SK-N-SH (cell line): ENCODE results near the gene DNAH14. TPM values are rescaled to one million over a fixed set of nuclear protein-coding genes. Genes with fewer than 3 reads are reported as not detected.

ENCODE experiments used
- CTCF ChIA-PET: fragments of 300-600, 350-600 bp; formaldehyde crosslinking; extraction: SDS; loops from one replicate; lab custom pipeline; 2021; lab: Yijun Ruan, JAX
- POLR2A ChIA-PET: fragments of 350-600 bp; sonication (Branson Sonifier 250); formaldehyde crosslinking; extraction: SDS; loops from one replicate; lab custom pipeline; 2020; ENCODE audit warnings: antibody characterized with exemption, inconsistent platforms; lab: Yijun Ruan, JAX
- DNase-seq: peaks from one replicate; pipeline ENCODE4 v3.0.0; 2012
- H2AFZ ChIP-seq: fragments of 200-600 bp; sonication (generic); 2 replicates; pipeline ENCODE4 v1.8.1; 2016; ENCODE audit warnings: antibody characterized with exemption, mild to moderate bottlenecking, low read depth
- H3F3A ChIP-seq: fragments of 200-600 bp; sonication (generic); replicated peaks from 2 replicates; pipeline ENCODE3; 2016; ENCODE audit warnings: antibody characterized with exemption, mild to moderate bottlenecking; ENCODE audit not compliant: insufficient read depth
- H3K27ac ChIP-seq, 2 experiments: fragments of 200-500 bp in 1 of 2; fragments of 200-600 bp in 1 of 2; sonication (Bioruptor generic) in 1 of 2; sonication (generic), shearing (Covaris generic) in 1 of 2; 2 replicates each; pipeline versions ENCODE4 v1.5.1 to v1.6.1; 2014 to 2016; ENCODE audit warnings: low read depth in 2 of 2, inconsistent platforms in 1 of 2, low read length in 1 of 2, mild to moderate bottlenecking in 1 of 2, mixed read lengths in 1 of 2
- H3K27me3 ChIP-seq: fragments of 200-600 bp; sonication (generic), shearing (Covaris generic); 2 replicates; pipeline ENCODE4 v1.6.1; 2016; ENCODE audit warnings: mixed run types; ENCODE audit not compliant: insufficient read depth
- H3K36me3 ChIP-seq, 2 experiments: fragments of 200-500 bp in 1 of 2; fragments of 200-600 bp in 1 of 2; sonication (Bioruptor generic) in 1 of 2; sonication (generic) in 1 of 2; replicated peaks in 1 of 2; 2 replicates each; pipeline versions ENCODE3 to v1.5.1; 2014 to 2016; ENCODE audit warnings: low read length in 1 of 2, mild to moderate bottlenecking in 1 of 2; ENCODE audit not compliant: insufficient read depth in 2 of 2, control insufficient read depth in 1 of 2
- H3K4me1 ChIP-seq, 2 experiments: fragments of 200-500 bp in 1 of 2; fragments of 200-600 bp in 1 of 2; sonication (Bioruptor generic) in 1 of 2; sonication (generic), shearing (Covaris generic) in 1 of 2; 2 replicates each; pipeline versions ENCODE4 v1.5.1 to v1.6.1; 2014 to 2016; ENCODE audit warnings: low read depth in 1 of 2, low read length in 1 of 2, mixed run types in 1 of 2; ENCODE audit not compliant: insufficient read depth in 2 of 2, control insufficient read depth in 1 of 2
- H3K4me2 ChIP-seq: fragments of 200-600 bp; sonication (generic), shearing (Covaris generic); 2 replicates; pipeline ENCODE4 v1.6.1; 2017; ENCODE audit warnings: mixed run types
- H3K4me3 ChIP-seq, 2 experiments: fragments of 200-500 bp in 1 of 2; fragments of 200-600 bp in 1 of 2; sonication (Bioruptor generic) in 1 of 2; sonication (generic), shearing (Covaris generic) in 1 of 2; 2 replicates each; pipeline versions ENCODE4 v1.5.1 to v1.8.1; 2014 to 2016; ENCODE audit warnings: low read depth in 2 of 2, inconsistent platforms in 1 of 2, low read length in 1 of 2, mild to moderate bottlenecking in 1 of 2, mixed read lengths in 1 of 2, moderate library complexity in 1 of 2
- H3K79me2 ChIP-seq: fragments of 200-600 bp; sonication (generic); 2 replicates; pipeline ENCODE4 v1.8.1; 2017; ENCODE audit warnings: mild to moderate bottlenecking; ENCODE audit not compliant: insufficient read depth
- H3K9ac ChIP-seq: fragments of 200-600 bp; sonication (generic); 2 replicates; pipeline ENCODE4 v1.6.1; 2017; ENCODE audit warnings: mixed run types
- H3K9me2 ChIP-seq: fragments of 200-600 bp; sonication (generic); 2 replicates; pipeline ENCODE4 v1.6.1; 2017; ENCODE audit warnings: mixed run types
- H3K9me3 ChIP-seq: fragments of 200-600 bp; sonication (generic); 2 replicates; pipeline ENCODE4 v1.6.1; 2017; ENCODE audit warnings: mixed run types, mild to moderate bottlenecking, moderate library complexity
- H4K20me1 ChIP-seq: fragments of 200-600 bp; sonication (generic); 2 replicates; pipeline ENCODE4 v1.6.1; 2017; ENCODE audit warnings: mild to moderate bottlenecking, mixed run types; ENCODE audit not compliant: insufficient read depth
- ELF1 ChIP-seq: IDR thresholded peaks from 2 replicates; pipeline ENCODE4 v1.4.0; 2012
- EZH2phosphoT487 ChIP-seq: fragments of 200-600 bp; sonication (generic); IDR thresholded peaks from 2 replicates; pipeline ENCODE4 v1.6.1; 2017; ENCODE audit warnings: low read depth, mixed run types, mild to moderate bottlenecking, antibody characterized with exemption, moderate library complexity, borderline replicate concordance
- FOXJ3 ChIP-seq: sonication (generic); formaldehyde crosslinking; IDR thresholded peaks from 2 replicates; pipeline ENCODE4 v1.5.1; 2020; ENCODE audit warnings: mild to moderate bottlenecking, missing genetic modification reagents
- FOXM1 ChIP-seq: IDR thresholded peaks from 2 replicates; pipeline ENCODE4 v1.4.0; 2012; ENCODE audit warnings: low read depth, mild to moderate bottlenecking
- GABPA ChIP-seq: IDR thresholded peaks from 2 replicates; pipeline ENCODE4 v1.4.0; 2012; ENCODE audit warnings: low read depth, mild to moderate bottlenecking
- GATA2 ChIP-seq: sonication (generic); formaldehyde crosslinking; IDR thresholded peaks from 2 replicates; pipeline ENCODE4 v1.5.0; 2020; ENCODE audit warnings: mild to moderate bottlenecking, missing genetic modification reagents
- IRF3 ChIP-seq: fragments of 150-350 bp; IDR thresholded peaks from 2 replicates; pipeline ENCODE4 v1.6.1; 2016; ENCODE audit warnings: mild to moderate bottlenecking, low read depth, low read length
- MXI1 ChIP-seq: IDR thresholded peaks from 2 replicates; pipeline ENCODE4 v1.6.1; 2012; ENCODE audit warnings: mild to moderate bottlenecking, low read depth, low read length, improper control_type of control experiment
- RAD21 ChIP-seq: IDR thresholded peaks from 2 replicates; pipeline ENCODE4 v1.6.1; 2012; ENCODE audit warnings: mild to moderate bottlenecking, low read length
- RCOR1 ChIP-seq: fragments of 150-350 bp; IDR thresholded peaks from 2 replicates; pipeline ENCODE4 v1.6.1; 2017; ENCODE audit warnings: antibody characterized with exemption, low read length
- REST ChIP-seq: IDR thresholded peaks from 2 replicates; pipeline ENCODE4 v1.6.1; 2012; ENCODE audit warnings: mild to moderate bottlenecking, low read depth, low read length, moderate library complexity
- RFX5 ChIP-seq: IDR thresholded peaks from 2 replicates; pipeline ENCODE4 v1.6.1; 2012; ENCODE audit warnings: mild to moderate bottlenecking, improper control_type of control experiment, low read length
- SIN3A ChIP-seq: IDR thresholded peaks from 2 replicates; pipeline ENCODE4 v1.6.1; 2012; ENCODE audit warnings: low read depth, mild to moderate bottlenecking, low read length, moderate library complexity, borderline replicate concordance
- TAF1 ChIP-seq: IDR thresholded peaks from 2 replicates; pipeline ENCODE4 v1.6.1; 2012; ENCODE audit warnings: low read depth, mild to moderate bottlenecking, low read length, moderate library complexity, borderline replicate concordance
- YY1 ChIP-seq: IDR thresholded peaks from 2 replicates; pipeline ENCODE4 v1.4.0; 2012; ENCODE audit warnings: low read depth, mild to moderate bottlenecking
- WGBS: methylation state at CpG from one replicate; pipeline ENCODE4 v1.1.6; 2017; ENCODE audit warnings: low lambda C conversion rate; 5-methylcytosine and 5-hydroxymethylcytosine counted together
- polyA plus RNA-seq, 3 experiments: library from polyadenylated mRNA; depleted of rRNA; stranded (reverse); fragments of >200 nt; gene quantifications; 2 replicates each; pipeline ENCODE4 v1.2.3, GENCODE V29; 2012

The DNAH14 gene
- polyA plus RNA-seq, 1 of the 3 experiments (the other 2 are of a cell fraction): 8.0 TPM

- CTCF ChIA-PET: no interaction called here
- no peaks in the 10 kb centered on the region for H3K79me2 ChIP-seq
- POLR2A ChIA-PET: no interaction called here
Measured at GRCh38 chr1:224881762-224882211, 47.7 kb upstream of the DNAH14 start.

GRCh38 chr1:224882264-224882663, 47.2 kb upstream of the DNAH14 start:
- no peaks in the 10 kb centered on the region for H3K36me3 ChIP-seq
- WGBS: 61% methylated on average over 4 of the region's 4 CpGs
- H3K4me1 ChIP-seq: peaks cover 2 to 5% of the 10 kb centered on the region in 2 experiments; a peak in 2 of 4 replicates
- H4K20me1 ChIP-seq: no peaks in the 10 kb centered on the region
- POLR2A ChIA-PET: no interaction called here
- no peaks in the 10 kb centered on the region for H3K79me2 ChIP-seq
- no peaks in the 10 kb centered on the region for H3F3A ChIP-seq
- no peak overlapping the region for H2AFZ ChIP-seq
- H3K4me3 ChIP-seq: no peak overlapping the region
- H3K4me2 ChIP-seq: no peak overlapping the region
- CTCF ChIA-PET: interaction anchor here (1.0 to 1.4 kb wide), 2 partner anchors 32 to 368 kb away, joined by 3 to 6 read pairs; no protein-coding TSS in a partner anchor
- H3K9me3 ChIP-seq: no peaks in the 10 kb centered on the region
- no peak overlapping the region for H3K27ac ChIP-seq
- H3K9ac ChIP-seq: no peak overlapping the region
- no peak for DNase-seq
- no peaks in the 10 kb centered on the region for H3K9me2 ChIP-seq
- H3K27me3 ChIP-seq: no peaks in the 10 kb centered on the region
- no peak for TF ChIP-seq RCOR1
- TF ChIP-seq EZH2phosphoT487: no peak
- TF ChIP-seq MXI1: no peak
- TF ChIP-seq ELF1: no peak
- no peak for TF ChIP-seq FOXJ3
- TF ChIP-seq RFX5: no peak
- no peak for TF ChIP-seq SIN3A
- TF ChIP-seq FOXM1: no peak
- no peak for TF ChIP-seq REST

More at GRCh38 chr1:224881762-224882211, 47.7 kb upstream of the DNAH14 start:
- peaks cover 2 to 5% of the 10 kb centered on the region in 2 experiments; a peak in 2 of 4 replicates for H3K4me1 ChIP-seq
- H3K9me3 ChIP-seq: no peaks in the 10 kb centered on the region
- TF ChIP-seq IRF3 (no peak), TAF1 (no peak), YY1 (no peak), FOXM1 (no peak), RFX5 (no peak), REST (no peak), GATA2 (CRISPR knock-in tag) (no peak), MXI1 (no peak), GABPA (no peak), RAD21 (no peak)
- TF ChIP-seq, all 33 proteins: peak for 0
- H4K20me1 ChIP-seq: no peaks in the 10 kb centered on the region
- H3K9me2 ChIP-seq: no peaks in the 10 kb centered on the region
- H3K36me3 ChIP-seq: no peaks in the 10 kb centered on the region
- no peak for DNase-seq
- no peak overlapping the region for H2AFZ ChIP-seq
- no peak overlapping the region for H3K27ac ChIP-seq
- no peak overlapping the region for H3K9ac ChIP-seq
- H3K4me2 ChIP-seq: no peak overlapping the region
- no peak overlapping the region for H3K4me3 ChIP-seq
- H3F3A ChIP-seq: no peaks in the 10 kb centered on the region
- no peaks in the 10 kb centered on the region for H3K27me3 ChIP-seq
